ENCODE data around the gene TIMM13. TPM values are rescaled to one million over a fixed set of nuclear protein-coding genes. Genes with fewer than 3 reads are reported as not detected.
"Not testable (repeated sequence)": the region's sequence is repeated elsewhere in the genome, so short reads cannot be mapped to it uniquely, and the experiment has no call there.

Gene TIMM13
- 100 to 1,000 TPM; 273 to 326 (median 286) TPM for total RNA-seq

GRCh38 chr19:2427429-2428320 lies at the start of gene TIMM13:
Gene TIMM13, minus strand, starts transcription at chr19:2427586. Its CDS starts 53 bp downstream, at chr19:2427533.
- Mint-ChIP-seq H3K4me3 (peak within 1 kb of the TSS; percentile 94), H3K9me3 (no peaks in the 10 kb centered on the region), H3K36me3 (ENCODE audit: insufficient read depth) (peaks cover 6% of the 10 kb centered on the region), H3K27me3 (ENCODE audit: low read depth) (no peaks in the 10 kb centered on the region), H3K4me1 (ENCODE audit: low read depth) (peaks cover 10% of the 10 kb centered on the region)
- DNase-seq (peak; percentile 94), ATAC-seq (peak; percentile 92 to 94)

DNA sequence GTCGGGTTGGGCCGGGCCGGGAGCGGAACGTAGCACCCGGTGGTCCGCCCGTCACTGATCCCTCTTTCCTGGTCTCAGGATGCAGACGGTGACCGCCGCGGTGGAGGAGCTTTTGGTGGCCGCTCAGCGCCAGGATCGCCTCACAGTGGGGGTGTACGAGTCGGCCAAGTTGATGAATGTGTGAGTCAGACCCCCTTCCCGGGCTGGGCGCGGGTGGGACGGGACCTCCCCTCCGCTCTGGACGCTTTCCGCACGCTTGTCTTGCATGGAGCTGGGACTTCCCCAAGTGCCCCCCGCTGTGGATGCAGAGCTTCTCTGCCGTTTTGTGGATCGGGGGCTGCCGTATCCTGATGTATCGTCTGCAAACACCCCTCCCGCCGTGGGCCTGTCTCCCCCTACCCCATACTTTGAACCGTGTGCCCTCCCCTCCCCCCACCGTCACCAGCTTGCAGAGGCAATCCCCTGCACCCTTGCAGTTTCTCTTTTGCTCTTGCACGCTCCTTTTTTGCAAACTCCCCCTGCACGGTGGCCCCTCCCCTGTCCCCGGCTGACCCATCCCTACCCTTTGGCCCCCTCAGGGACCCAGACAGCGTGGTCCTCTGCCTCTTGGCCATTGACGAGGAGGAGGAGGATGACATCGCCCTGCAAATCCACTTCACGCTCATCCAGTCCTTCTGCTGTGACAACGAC lies 49.2 kb upstream of the TIMM13 start:
- H3K27me3 Mint-ChIP-seq (ENCODE audit: low read depth): no peaks in the 10 kb centered on the region
- H3K9me3 Mint-ChIP-seq: no peaks in the 10 kb centered on the region
- peaks cover 16% of the 10 kb centered on the region for H3K36me3 Mint-ChIP-seq (ENCODE audit: insufficient read depth)
- ATAC-seq: peak; percentile 33 to 42
- peak; percentile 65 for DNase-seq
- H3K4me3 Mint-ChIP-seq: peak overlapping the region; percentile 96
- peaks cover 17% of the 10 kb centered on the region for H3K4me1 Mint-ChIP-seq (ENCODE audit: low read depth)

GRCh38 chr19:2475702-2476450 lies 48.5 kb upstream of the TIMM13 start, which contains the start of gene GADD45B:
Gene GADD45B, plus strand, starts transcription at chr19:2476127. Its CDS starts 232 bp downstream, at chr19:2476359.
- Mint-ChIP-seq H3K27me3 (ENCODE audit: low read depth) (no peaks in the 10 kb centered on the region), H3K4me1 (ENCODE audit: low read depth) (peaks cover 17% of the 10 kb centered on the region), H3K4me3 (peak within 1 kb of the TSS; percentile 96), H3K9me3 (no peaks in the 10 kb centered on the region), H3K36me3 (ENCODE audit: insufficient read depth) (peaks cover 16% of the 10 kb centered on the region)
- ATAC-seq: peak; percentile 57 to 58
- DNase-seq: peak; percentile 98

DNA sequence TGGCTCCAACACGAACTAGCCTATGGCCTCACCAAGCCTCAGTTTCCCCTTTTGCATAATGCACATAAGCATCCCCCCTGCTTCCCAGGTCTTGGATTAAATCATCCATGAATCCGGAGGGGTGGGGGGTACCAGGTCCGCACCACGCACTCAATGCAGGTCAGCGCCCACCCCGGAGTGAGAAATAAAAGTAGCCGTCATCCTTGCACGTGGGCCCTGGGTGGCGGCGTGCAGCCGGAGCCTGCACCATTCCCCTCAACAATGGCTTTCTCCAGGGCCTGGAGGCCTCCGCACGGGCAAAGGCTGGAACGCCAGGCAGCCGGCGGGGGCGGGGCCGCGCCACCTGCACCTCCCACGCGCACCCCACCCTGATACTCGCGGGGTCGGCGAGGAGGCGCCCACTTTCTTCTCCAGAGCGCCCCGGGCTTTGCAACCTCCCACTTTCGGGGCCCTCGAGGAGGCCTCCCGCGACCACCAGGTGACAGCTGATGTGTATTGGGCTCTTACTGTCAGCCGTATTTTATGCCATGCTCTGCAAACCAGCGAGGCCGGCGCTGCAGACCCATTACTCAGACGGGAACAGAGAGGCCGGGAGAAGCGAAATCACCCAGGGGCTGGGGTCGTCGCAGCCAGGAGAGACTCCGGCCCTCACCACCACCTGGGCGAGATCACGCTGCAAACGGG lies 47.8 kb upstream of the TIMM13 start:
- DNase-seq: peak; percentile 53
- H3K4me1 Mint-ChIP-seq (ENCODE audit: low read depth): peaks cover 17% of the 10 kb centered on the region
- no peaks in the 10 kb centered on the region for H3K27me3 Mint-ChIP-seq (ENCODE audit: low read depth)
- ATAC-seq: peak; percentile 26 to 31
- peaks cover 16% of the 10 kb centered on the region for H3K36me3 Mint-ChIP-seq (ENCODE audit: insufficient read depth)
- no peaks in the 10 kb centered on the region for H3K9me3 Mint-ChIP-seq
- H3K4me3 Mint-ChIP-seq: peak overlapping the region; percentile 96

DNA sequence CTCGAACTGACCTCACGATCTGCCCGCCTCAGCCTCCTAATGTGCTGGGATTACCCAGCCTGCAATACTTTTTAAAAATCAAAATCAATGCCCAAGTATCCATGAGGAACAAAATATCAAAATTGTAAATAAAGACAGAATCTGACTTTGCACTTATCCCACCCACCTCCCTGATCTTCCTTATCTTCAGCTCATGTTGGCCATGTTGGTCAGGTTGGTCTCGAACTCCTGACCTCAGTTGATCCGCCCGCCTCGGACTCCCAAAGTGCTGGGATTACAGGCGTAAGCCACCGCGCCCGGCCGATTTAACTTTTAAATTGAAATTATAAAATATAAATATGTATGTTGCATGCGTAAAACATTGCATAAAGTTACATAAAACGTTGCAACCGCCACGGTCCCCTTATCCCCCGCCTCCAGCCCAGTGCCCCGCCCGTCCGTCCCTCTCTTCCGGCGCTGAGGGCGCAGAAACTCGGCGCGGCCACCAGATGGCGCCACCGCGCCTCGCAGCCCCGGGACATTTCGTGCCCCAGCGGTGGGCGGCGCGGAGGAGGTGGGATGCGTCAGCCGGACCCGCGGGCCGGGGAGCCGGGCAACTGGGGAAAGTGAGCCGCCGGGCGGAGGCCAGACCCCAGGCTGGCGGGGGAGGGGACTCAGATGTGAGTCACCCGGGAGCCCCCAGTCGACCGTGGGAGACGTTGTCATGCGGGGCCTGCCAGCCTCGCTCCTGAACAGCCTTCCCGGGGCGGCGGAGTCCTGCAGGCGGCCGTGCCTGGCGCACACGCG lies 47.0 kb upstream of the TIMM13 start:
- peak; percentile 49 to 55 for ATAC-seq
- no peaks in the 10 kb centered on the region for H3K9me3 Mint-ChIP-seq
- H3K4me3 Mint-ChIP-seq: peak overlapping the region; percentile 96
- H3K36me3 Mint-ChIP-seq (ENCODE audit: insufficient read depth): peaks cover 16% of the 10 kb centered on the region
- peaks cover 21% of the 10 kb centered on the region for H3K4me1 Mint-ChIP-seq (ENCODE audit: low read depth)
- no peaks in the 10 kb centered on the region for H3K27me3 Mint-ChIP-seq (ENCODE audit: low read depth)
- peak; percentile 93 for DNase-seq

- not testable (repeated sequence) for H3K4me3 Mint-ChIP-seq; DNase-seq; ATAC-seq; H3K27me3 Mint-ChIP-seq (ENCODE audit: low read depth); H3K9me3 Mint-ChIP-seq; H3K36me3 Mint-ChIP-seq (ENCODE audit: insufficient read depth); H3K4me1 Mint-ChIP-seq (ENCODE audit: low read depth)
Observed at GRCh38 chr19:2469915-2470200, 42.5 kb upstream of the TIMM13 start.

DNA sequence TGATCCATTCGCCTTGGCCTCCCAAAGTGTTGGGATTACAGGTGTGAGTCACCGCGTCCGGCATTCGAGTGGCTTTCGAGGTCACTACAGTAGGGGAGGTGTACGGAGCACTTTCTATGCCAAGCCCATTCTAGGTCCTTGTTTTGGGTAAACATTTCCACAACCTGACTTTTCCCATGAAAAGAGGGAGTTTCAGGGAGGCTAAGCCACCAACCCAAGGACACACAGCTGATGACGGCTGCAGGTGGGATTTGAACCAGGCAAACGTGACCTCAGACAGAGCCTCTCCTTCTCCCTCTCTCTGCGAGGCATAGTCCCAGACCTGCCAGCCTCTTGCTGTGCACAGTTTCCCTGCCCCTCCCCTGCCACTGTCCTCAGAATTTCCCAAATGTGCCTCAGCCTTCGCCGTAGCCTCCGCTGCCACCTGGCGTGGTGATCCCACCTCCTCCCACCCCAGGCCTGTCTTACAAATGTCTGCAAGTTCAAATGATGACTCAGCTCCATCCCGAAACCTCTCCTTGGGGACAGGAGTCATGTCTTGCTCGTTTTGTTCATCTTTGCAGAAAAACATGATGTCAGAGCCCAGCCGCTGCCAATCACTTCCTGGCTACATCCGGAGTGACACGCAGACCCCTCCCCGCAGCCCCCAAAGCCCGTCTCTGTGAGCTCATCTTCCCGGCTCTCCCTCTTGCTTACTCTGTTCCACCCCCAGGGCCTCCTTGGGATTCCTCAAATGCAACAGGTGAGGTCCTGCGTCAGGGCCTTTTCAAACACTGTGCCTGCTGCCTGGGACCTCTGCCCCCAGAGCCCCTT lies 41.9 kb upstream of the TIMM13 start:
- Mint-ChIP-seq H3K9me3 (no peaks in the 10 kb centered on the region), H3K4me3 (no peak overlapping the region), H3K27me3 (ENCODE audit: low read depth) (no peaks in the 10 kb centered on the region), H3K36me3 (ENCODE audit: insufficient read depth) (no peaks in the 10 kb centered on the region), H3K4me1 (ENCODE audit: low read depth) (peaks cover 7% of the 10 kb centered on the region)
- peak; percentile 83 to 87 for ATAC-seq
- DNase-seq: no peak

- Mint-ChIP-seq H3K36me3 (ENCODE audit: insufficient read depth) (no peaks in the 10 kb centered on the region), H3K4me1 (ENCODE audit: low read depth) (peaks cover 7% of the 10 kb centered on the region), H3K4me3 (no peak overlapping the region), H3K27me3 (ENCODE audit: low read depth) (no peaks in the 10 kb centered on the region), H3K9me3 (no peaks in the 10 kb centered on the region)
- ATAC-seq (no peak), DNase-seq (no peak)
Observed at GRCh38 chr19:2468596-2468995, 41.2 kb upstream of the TIMM13 start.

- DNase-seq (no peak), ATAC-seq (no peak)
- Mint-ChIP-seq H3K27me3 (ENCODE audit: low read depth) (no peaks in the 10 kb centered on the region), H3K9me3 (no peaks in the 10 kb centered on the region), H3K4me3 (no peak overlapping the region), H3K4me1 (ENCODE audit: low read depth) (peaks cover 6% of the 10 kb centered on the region), H3K36me3 (ENCODE audit: insufficient read depth) (no peaks in the 10 kb centered on the region)
Observed at GRCh38 chr19:2464389-2464788, 37.0 kb upstream of the TIMM13 start.

- not testable (repeated sequence) for DNase-seq; H3K36me3 Mint-ChIP-seq (ENCODE audit: insufficient read depth); H3K4me1 Mint-ChIP-seq (ENCODE audit: low read depth)
Observed at GRCh38 chr19:2463694-2464093, 36.3 kb upstream of the TIMM13 start.

GRCh38 chr19:2462635-2463421 lies 35.4 kb upstream of the TIMM13 start:
- no peaks in the 10 kb centered on the region for H3K27me3 Mint-ChIP-seq (ENCODE audit: low read depth)
- peaks cover 5% of the 10 kb centered on the region for H3K4me1 Mint-ChIP-seq (ENCODE audit: low read depth)
- no peaks in the 10 kb centered on the region for H3K36me3 Mint-ChIP-seq (ENCODE audit: insufficient read depth)
- DNase-seq (no peak), ATAC-seq (no peak)
- H3K9me3 Mint-ChIP-seq: no peaks in the 10 kb centered on the region
- H3K4me3 Mint-ChIP-seq: no peak overlapping the region

More at GRCh38 chr19:2463694-2464093, 36.3 kb upstream of the TIMM13 start:
- peak overlapping the region; percentile 35 for H3K4me3 Mint-ChIP-seq
- not testable (repeated sequence) for H3K9me3 Mint-ChIP-seq; ATAC-seq; H3K27me3 Mint-ChIP-seq (ENCODE audit: low read depth)
